GM12865 (cell line): Measurements from ENCODE around the gene ATG9A.
A peak's percentile ranks its signal among the peaks of the same experiment; 100 is the strongest.
"Not testable (repeated sequence)": the region's sequence is repeated elsewhere in the genome, so short reads cannot be mapped to it uniquely, and the experiment has no call there.

ENCODE experiments used
- DNase-seq: peaks from one replicate; pipeline ENCODE4 v3.0.0; 2010; ENCODE audit warnings: low read depth
- H3K4me3 ChIP-seq: 2 replicates; pipeline ENCODE4 v1.5.1; 2011; ENCODE audit warnings: mild to moderate bottlenecking, low read depth, low read length, control low read depth
- CTCF ChIP-seq: IDR thresholded peaks from 2 replicates; pipeline ENCODE4 v1.5.1; 2011; ENCODE audit warnings: low read length, control low read depth, low read depth, inconsistent platforms; ENCODE audit not compliant: insufficient read depth; ENCODE audit errors: missing control alignments

The ATG9A gene

DNA sequence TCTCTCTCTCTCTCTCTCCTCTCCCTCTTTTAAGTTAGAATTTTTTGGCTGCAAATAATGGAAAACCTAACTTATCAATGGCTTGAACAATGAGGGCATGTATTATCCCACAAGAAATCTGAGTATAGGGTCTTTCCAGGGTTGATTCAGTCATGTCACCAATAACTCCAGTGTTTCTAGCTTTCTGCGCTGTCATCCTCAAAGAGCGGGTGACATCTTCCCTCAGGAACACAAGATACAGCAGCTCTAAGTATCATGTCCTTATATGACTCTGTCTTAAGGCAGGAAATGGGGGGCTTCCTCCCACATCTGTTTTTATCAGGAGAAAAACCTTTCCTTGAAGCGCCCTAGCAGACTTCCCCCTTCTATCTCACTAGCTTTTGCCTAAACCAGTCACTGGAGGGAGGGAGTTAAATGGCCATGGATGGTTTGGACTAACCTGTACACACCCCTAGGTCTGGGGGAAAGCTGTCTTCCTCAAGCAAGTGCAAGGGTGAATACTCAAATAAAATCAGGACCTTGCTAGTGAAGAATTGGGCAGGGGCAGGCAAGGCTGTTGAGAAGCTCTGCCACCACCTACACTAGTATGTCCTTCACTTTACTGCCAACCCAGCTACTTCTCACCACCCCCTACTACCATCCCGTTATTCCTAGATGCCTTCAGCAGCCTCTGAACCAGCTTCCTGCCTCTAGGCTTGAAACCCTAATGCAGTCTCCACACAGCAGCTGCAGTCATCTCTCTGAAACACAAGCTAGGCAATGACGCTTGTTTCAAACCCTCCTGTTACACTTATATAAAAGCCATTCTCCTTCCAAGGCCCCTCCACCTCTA, 31.8 kb upstream of the ATG9A start:
- TF ChIP-seq CTCF, result no peak
- DNase-seq, result no peak
- no peak overlapping the region for H3K4me3 ChIP-seq

DNA sequence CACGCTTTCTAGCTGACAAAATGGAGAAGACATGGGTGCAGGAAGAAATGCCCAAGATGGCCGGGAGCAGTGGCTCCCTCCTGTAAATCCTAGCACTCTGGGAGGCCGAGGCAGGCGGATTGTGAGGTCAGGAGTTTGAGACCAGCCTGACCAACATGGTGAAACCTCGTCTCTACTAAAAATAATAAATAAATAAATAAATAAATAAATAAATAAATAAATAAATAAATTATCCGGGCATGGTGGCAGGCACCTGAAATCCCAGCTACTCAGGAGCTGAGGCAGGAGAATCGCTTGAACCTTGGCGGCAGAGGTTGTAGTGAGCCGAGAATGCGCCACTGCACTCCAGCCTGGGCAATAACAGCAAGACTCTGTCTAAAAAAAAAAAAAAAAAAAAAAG, 29.5 kb upstream of the ATG9A start:
- not testable (repeated sequence) for H3K4me3 ChIP-seq, DNase-seq

- no peak for TF ChIP-seq CTCF
- no peak for DNase-seq
- peak overlapping the region; percentile 76 for H3K4me3 ChIP-seq
Measured at GRCh38 chr2:219254590-219255201, 25.3 kb upstream of the ATG9A start.

DNA sequence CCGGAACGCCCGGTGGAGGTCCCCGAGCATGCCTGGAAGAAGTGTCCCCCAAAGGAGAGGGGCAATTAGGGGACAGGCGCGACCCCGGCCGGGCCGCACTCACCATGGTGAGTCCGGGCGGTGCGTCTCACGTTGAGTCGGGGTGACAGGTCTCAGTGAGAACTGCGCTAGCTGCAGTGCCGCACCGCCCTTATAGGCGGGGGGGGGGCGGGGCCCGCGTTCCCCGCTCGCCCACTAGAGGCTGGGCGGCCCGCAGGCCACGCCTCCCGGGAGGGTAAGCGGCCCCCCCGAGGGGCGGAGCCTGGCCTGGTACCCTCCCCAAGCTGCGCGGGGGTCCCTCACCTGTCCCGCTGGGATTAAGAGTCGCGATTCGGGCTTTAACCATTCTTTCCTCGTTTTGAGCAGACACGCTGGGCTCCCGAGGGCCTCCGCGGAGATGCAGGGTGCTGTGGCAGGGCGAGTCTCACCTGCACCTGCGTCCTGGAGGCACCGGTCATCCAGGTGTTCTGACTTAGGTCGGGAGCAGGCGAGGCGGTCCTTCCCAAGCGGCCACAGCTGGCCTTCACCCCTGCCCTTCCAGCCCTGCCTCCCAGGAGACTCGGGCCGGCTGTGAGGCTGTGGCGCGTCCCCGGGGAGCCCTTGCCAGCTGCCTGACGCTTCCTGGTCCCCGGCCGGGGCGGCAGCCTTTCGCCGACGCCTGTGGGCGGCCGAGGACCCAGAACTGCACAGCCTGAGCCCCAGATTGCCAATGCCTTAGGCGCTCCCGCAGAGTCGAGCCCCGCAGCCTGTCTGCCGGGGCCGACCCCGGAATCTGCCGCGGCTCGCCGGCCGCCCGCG, 24.5 kb upstream of the ATG9A start, which contains the start of gene TUBA4A:
TSS of gene TUBA4A (minus strand) at position 166 of the 837 bp plus-strand sequence. CDS start at position 106, 60 bp downstream.
- DNase-seq, result peak; percentile 92

DNA sequence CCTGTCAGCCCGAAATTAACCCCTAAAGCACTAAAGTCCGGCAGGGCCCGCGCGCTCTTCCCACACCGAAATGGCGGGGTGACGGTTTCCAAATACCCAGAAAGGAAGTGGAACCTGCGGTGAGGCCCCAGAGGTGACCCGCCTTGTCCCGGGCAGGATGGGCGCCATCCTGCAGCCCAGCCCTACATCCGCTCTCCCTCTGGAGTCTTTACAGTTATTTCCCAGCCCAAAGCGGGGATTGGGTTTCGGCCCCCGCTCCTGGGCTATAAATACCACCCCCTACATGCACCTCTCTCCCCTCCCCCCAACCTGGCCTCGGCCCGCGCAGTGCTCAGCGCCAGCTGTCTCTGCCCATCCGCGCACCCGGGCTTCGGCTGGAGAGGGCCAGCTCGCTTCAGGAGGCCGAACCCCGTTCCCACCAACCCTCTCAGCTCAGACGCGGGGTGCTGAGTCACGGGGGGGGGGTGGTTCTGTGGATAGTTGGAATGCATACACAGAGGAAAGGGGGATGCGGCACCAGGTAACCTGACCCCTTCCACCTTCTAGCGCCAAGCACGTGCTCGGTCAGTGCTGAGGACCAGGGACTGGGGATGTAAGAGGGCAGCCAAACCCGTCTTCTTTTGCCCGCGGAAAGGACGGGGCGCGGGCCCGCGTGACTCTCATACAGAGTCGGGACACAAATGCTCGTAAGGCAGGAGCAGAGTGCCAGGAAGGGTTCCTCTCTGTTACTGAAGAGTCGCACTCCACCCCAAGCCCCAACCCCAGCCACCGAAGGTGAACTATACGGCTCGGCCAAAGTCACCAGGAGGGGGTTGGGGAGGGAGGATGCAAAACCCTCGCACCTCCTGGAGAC, 23.7 kb upstream of the ATG9A start, which contains the start of gene TUBA4B:
TSS of gene TUBA4B (plus strand) at position 344 of the 853 bp plus-strand sequence. CDS start at position 509, 165 bp downstream.
- DNase-seq, result peak; percentile 74
- peak within 1 kb of the TSS; percentile 76 for H3K4me3 ChIP-seq
- no peak for TF ChIP-seq CTCF

More for the DNA sequence above, 24.5 kb upstream of the ATG9A start, which contains the start of gene TUBA4A:
- H3K4me3 ChIP-seq, result peak within 1 kb of the TSS; percentile 76
- no peak for TF ChIP-seq CTCF

DNA sequence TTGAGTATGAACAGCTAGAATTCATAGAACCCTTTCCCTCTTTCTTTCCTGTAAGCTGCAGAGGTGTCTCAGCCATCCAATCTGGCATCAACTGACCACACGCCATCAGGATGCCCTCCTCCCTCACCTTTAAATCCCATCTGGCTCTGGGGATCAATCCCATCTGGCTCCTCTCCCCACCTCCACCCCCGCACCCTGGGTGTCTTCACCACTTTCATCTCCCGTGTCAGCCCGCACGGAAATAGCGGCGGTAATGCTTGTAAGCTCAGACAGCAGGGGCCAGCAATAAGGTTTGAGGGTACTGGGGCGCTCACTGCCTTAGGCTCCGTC, 23.1 kb upstream of the ATG9A start:
- no peak for DNase-seq

More for the DNA sequence above, 23.1 kb upstream of the ATG9A start:
- H3K4me3 ChIP-seq, result peak overlapping the region; percentile 76
- no peak for TF ChIP-seq CTCF
